ENCODE data around the gene CD14.
"Not testable (repeated sequence)": the region's sequence is repeated elsewhere in the genome, so short reads cannot be mapped to it uniquely, and the experiment has no call there.

The CD14 gene

DNA sequence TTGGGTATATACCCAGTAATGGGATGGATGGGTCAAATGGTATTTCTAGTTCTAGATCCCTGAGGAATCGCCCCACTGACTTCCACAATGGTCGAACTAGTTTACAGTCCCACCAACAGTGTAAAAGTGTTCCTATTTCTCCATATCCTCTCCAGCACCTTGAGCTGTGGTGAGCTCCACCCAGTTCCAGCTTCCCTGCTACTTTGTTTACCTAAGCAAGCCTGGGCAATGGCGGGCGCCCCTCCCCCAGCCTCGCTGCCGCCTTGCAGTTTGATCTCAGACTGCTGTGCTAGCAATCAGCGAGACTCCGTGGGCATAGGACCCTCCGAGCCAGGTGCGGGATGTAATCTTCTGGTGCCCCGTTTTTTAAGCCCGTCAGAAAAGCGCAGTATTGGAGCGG is 39.9 kb downstream of the CD14 start:
- not testable (repeated sequence) for H3K36me3 ChIP-seq (ENCODE audit: control insufficient read depth, insufficient read depth, low read length, severe bottlenecking); H3K9me3 ChIP-seq (ENCODE audit: control insufficient read depth, low read length); H3K9ac ChIP-seq (ENCODE audit: low read length); H3K4me3 ChIP-seq (ENCODE audit: low read length); DNase-seq (ENCODE audit: low read depth); H3K27me3 ChIP-seq (replicated peaks; ENCODE audit: control insufficient read depth, insufficient read depth, low read length)
- peaks cover 43% of the 10 kb centered on the region for H3K4me1 ChIP-seq (ENCODE audit: control insufficient read depth, insufficient read depth, low read length)

DNA sequence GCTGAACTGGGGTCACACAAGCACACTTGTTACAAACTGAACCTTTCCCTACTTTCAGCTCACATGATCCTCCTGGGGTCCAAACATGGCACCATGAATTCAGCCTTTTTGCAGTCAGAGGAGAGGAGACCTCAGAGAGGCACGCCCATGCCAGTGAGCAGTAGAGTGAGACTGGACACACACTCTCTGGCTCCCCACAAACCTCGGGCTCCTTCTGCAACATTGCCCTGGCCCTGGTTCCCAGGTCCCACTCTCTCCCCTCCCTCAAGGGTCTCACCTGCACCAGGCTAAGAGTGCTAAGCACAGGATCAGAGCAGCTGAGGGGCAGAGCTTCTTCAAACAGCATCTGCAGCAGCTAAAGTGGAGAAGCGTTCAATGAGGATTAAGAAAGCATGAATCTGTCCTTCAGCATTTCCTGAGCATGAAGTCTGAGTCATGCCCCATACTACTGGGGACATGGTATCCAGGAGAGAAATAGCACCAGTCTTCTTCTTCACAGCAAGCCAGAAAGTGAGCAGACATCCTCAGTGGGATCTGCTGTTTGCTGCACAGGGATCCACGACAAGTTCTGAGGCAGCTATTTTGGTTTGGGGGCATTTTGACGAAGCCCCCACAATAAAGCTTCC is 41.1 kb downstream of the CD14 start:
- H3K9ac ChIP-seq (ENCODE audit: low read length): no peak overlapping the region
- peaks cover 47% of the 10 kb centered on the region for H3K4me1 ChIP-seq (ENCODE audit: control insufficient read depth, insufficient read depth, low read length)
- H3K9me3 ChIP-seq (ENCODE audit: control insufficient read depth, low read length): no peaks in the 10 kb centered on the region
- no peak overlapping the region for H3K4me3 ChIP-seq (ENCODE audit: low read length)
- DNase-seq (ENCODE audit: low read depth): peak; percentile 59
- no peaks in the 10 kb centered on the region for H3K27me3 ChIP-seq (replicated peaks; ENCODE audit: control insufficient read depth, insufficient read depth, low read length)
- no peaks in the 10 kb centered on the region for H3K36me3 ChIP-seq (ENCODE audit: control insufficient read depth, insufficient read depth, low read length, severe bottlenecking)

DNA sequence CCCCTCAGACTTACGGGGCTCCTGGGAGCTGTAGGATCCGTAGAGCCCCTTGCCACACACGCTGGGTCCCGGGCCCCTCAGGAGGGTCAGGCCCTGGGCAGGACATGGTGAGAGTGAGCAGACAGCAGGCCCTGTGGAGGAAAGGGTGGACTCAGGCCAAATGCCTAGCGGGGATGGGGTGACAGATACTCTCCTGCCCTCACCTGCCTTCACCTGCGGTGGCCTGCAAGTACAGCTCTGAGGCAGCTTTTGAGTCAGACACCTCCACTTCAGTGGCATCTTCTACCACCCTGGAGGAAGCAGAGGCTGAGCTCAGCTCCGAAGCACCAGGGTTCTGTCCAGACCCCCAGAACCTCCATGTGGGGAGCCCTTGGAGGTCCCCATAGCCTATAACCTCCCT is 42.1 kb downstream of the CD14 start:
- H3K27me3 ChIP-seq (replicated peaks; ENCODE audit: control insufficient read depth, insufficient read depth, low read length): no peaks in the 10 kb centered on the region
- DNase-seq (ENCODE audit: low read depth): no peak
- H3K4me1 ChIP-seq (ENCODE audit: control insufficient read depth, insufficient read depth, low read length): peaks cover 42% of the 10 kb centered on the region
- no peak overlapping the region for H3K4me3 ChIP-seq (ENCODE audit: low read length)
- no peak overlapping the region for H3K9ac ChIP-seq (ENCODE audit: low read length)
- H3K36me3 ChIP-seq (ENCODE audit: control insufficient read depth, insufficient read depth, low read length, severe bottlenecking): no peaks in the 10 kb centered on the region
- H3K9me3 ChIP-seq (ENCODE audit: control insufficient read depth, low read length): no peaks in the 10 kb centered on the region

DNA sequence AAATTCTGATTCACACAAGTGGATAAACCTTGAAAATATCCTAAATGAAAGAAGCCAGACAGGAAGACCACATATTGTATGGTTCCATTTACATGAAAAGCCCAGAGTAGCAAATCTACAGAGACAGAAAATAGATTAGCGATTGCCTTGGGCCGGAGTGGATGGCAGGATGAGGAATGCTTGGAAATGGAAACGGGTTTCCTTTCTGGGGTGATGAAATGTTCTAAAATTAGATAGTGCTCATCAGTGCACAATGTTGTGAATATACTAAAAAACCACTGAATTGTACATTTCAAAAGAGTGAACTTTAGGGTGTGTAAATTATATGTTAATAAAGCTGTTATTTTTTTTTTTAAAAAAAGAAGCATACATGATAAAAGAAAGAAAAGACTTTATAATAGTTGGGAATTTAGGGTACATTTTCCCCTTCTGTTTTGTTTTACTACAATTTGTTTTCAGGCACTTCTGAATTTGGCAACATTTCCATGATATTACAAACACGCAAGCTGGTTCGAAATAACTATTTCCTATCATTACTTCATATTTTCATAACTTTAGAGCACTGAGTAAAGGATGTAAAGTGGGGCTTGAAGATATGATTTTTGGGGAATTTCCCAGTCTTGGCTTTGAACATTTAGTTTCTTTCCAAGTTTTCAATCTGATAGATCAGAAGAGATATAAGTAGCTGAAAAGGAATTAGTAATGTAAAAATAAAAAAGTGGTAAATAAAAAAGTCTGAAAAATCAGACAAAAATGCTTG is 44.5 kb downstream of the CD14 start:
- Histone ChIP-seq H3K4me1 (ENCODE audit: control insufficient read depth, insufficient read depth, low read length) (peaks cover 33% of the 10 kb centered on the region), H3K4me3 (ENCODE audit: low read length) (peak overlapping the region; percentile 40), H3K36me3 (ENCODE audit: control insufficient read depth, insufficient read depth, low read length, severe bottlenecking) (no peaks in the 10 kb centered on the region), H3K27me3 (replicated peaks; ENCODE audit: control insufficient read depth, insufficient read depth, low read length) (no peaks in the 10 kb centered on the region), H3K9me3 (ENCODE audit: control insufficient read depth, low read length) (no peaks in the 10 kb centered on the region), H3K9ac (ENCODE audit: low read length) (peak overlapping the region; percentile 67)
- peak; percentile 46 for DNase-seq (ENCODE audit: low read depth)

DNA sequence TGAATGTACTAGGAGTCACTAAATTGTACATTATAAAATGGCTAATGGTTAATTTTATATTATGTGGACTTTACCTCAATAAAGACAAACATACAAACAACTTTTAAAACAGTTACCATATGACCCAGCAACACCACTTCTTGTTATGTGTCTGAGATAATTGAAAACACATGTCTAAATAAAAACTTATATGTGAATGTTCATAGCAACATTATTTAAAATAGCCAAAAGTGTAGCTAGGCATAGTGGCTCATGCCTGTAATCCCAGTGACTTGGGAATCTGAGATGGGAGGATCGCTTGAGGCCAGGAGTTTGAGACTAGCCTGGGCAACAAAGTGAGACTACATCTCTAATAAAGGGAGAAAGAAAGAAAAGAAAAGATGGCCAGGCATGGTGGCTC is 45.5 kb downstream of the CD14 start:
- Histone ChIP-seq H3K4me3 (ENCODE audit: low read length) (no peak overlapping the region), H3K9ac (ENCODE audit: low read length) (no peak overlapping the region), H3K4me1 (ENCODE audit: control insufficient read depth, insufficient read depth, low read length) (peaks cover 33% of the 10 kb centered on the region), H3K36me3 (ENCODE audit: control insufficient read depth, insufficient read depth, low read length, severe bottlenecking) (no peaks in the 10 kb centered on the region), H3K9me3 (ENCODE audit: control insufficient read depth, low read length) (peaks cover 3% of the 10 kb centered on the region), H3K27me3 (replicated peaks; ENCODE audit: control insufficient read depth, insufficient read depth, low read length) (no peaks in the 10 kb centered on the region)
- peak; percentile 29 for DNase-seq (ENCODE audit: low read depth)
